ENCODE data around the gene GBP3.
"Not testable (repeated sequence)": the region's sequence is repeated elsewhere in the genome, so short reads cannot be mapped to it uniquely, and the experiment has no call there.

The GBP3 gene, protein sequence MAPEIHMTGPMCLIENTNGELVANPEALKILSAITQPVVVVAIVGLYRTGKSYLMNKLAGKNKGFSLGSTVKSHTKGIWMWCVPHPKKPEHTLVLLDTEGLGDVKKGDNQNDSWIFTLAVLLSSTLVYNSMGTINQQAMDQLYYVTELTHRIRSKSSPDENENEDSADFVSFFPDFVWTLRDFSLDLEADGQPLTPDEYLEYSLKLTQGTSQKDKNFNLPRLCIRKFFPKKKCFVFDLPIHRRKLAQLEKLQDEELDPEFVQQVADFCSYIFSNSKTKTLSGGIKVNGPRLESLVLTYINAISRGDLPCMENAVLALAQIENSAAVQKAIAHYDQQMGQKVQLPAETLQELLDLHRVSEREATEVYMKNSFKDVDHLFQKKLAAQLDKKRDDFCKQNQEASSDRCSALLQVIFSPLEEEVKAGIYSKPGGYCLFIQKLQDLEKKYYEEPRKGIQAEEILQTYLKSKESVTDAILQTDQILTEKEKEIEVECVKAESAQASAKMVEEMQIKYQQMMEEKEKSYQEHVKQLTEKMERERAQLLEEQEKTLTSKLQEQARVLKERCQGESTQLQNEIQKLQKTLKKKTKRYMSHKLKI

DNA sequence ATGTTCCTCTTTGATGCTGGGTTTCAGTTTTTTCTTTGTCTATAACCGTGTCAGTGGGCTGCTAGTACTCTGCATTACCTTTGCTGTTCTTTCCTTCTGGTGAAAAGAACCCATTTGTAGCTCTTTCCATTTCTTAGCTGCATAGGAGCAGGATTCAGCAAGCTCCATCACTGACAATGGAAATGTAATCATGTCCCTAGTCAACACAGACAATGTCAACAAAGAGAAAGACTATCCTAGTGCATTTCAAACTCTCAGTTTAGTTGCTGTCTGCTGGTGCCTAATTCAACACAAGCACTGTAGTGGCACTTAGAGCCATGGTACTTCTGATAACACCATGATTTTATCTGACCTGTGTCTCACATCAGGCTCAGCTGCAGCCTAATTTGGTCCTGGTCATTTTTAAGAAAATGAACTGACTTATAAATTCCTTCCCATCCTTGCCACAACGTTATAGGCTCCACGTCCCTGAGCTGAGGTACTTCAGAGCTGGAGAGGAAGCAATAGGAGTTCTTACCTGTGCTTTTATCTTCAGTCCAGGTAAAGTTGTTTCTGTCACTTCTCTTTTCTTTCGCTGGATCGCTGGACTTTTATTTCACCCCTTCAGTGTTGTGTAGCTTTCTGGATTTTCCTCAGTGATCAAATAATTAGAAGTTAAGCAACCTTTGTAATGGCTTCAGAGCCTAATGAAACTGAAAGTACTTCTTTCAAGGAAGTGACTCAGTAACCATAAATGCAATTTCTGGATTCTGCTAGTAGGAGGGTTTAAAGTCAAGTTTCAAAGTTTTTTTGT lies at the start of gene GBP3:
Gene GBP3 (minus strand): TSS at position 700 of the 793 bp plus-strand sequence. CDS start 2,145 bp downstream, outside the sequence.
- peak; percentile 60 for DNase-seq (ENCODE audit: low spot score)

DNA sequence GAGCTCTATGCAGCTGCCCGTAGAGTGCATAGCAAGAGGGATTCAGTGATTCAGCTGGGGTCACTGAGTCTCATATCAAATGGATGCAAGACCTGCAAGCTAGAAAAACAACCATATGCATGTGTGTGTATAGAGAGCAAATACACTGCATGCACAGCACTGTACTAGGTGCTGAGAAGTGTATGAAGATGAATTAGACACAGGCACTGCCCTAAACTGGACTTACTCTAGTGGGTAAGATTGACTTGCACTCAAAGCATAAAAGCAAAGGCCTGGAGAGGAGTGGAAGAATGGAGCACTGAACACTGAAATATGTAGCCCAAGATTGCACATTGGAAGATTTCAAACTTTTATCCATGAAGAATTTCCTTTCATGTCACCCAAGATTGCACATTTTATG lies 47.8 kb upstream of the GBP3 start:
- DNase-seq (ENCODE audit: low spot score) = no peak

DNA sequence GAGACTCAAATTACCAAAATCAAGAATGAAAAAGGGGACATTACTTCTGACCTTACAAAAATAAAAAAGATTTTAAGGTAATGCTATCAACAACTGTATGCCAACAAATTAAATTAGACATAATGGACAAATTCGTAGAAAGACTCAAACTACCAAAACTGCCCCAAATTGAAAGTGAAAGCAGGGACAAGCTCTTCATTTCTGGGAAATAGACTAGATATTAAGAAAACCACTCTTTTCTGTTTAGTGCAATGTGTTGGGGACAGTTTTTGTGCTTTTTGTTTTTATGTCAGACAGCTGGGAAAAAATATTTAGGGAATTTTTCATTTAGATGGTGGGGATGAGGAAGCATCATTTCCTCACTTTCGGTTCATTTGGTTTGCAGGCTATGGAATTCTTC lies 47.3 kb upstream of the GBP3 start:
- DNase-seq (ENCODE audit: low spot score) = peak; percentile 15

DNA sequence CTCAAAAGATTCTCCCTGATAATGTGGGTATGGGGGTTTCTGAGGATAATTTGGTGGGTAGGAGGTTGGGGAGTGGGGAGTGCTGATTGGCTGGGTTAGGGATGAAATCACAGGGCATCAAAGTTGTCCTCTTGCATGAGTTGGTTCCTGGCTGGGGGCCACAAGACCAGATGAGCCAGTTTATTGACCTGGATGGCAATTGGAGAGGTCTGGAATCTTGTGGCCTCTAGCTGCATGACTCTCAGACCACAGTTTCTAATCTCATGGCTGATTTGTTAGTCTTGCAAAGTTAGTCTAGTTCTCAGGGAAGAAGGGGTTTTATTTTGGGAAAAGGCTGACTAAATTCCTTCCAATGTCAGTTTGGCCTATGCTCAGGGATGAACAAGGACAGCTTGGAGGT lies 45.6 kb upstream of the GBP3 start:
- no peak for DNase-seq (ENCODE audit: low spot score)

DNA sequence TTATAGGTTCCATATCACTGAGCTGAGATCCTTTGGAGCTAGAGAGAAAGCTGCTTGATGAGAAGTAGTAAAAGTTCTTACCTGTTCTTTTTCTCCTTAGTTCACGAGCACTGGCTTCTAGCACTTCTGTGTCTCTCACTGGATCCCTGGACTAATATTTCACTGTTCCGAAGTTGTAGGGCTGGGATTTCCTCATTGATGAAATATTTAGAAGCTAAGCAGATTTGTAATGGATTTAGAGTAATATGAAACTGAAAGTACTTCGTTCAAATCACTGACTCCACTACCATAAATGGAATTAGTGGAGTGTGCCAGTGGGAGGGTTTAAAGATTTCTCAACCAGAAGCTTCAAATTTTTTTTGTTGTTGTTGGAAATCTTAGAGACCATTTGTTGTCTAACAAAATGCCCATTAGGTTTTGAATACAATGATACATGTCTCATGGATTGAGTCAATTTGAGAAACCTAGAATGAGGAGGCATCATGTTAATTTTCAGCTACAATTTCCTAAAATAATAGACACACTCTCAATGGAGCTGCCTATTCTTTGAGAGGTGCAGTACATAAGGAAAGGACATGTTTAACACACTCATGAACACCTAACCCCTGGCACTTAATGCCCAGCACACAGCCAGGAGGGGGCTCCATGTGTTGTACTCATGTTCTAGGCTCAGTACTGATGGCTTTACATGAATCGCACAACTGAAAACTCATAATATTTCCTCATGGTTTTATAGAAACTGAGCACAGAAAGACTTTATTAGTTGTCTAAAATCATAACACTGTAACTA lies 42.6 kb upstream of the GBP3 start, which contains the start of gene GBP1:
Gene GBP1 (minus strand): TSS at position 130 of the 790 bp plus-strand sequence. CDS start 1,974 bp downstream, outside the sequence.
- peak; percentile 56 for DNase-seq (ENCODE audit: low spot score)

DNA sequence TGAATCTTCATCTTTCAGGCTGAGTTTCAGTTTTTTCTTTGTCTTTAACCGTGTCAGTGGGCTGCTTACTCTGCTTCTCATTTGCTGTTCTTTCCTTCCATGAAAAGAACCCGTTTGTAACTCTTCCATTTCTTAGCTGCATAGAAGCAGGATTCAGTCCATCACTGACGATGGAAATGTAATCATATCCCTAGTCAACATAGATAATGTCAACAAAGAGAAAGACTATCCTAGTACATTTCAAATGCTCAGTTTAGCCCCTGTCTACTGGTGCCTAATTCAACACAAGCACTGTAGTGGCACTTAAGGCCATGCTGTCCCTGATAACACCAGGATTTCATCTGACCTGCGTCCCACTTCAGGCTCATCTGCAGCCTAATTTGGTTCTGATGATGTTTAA lies 42.0 kb upstream of the GBP3 start:
- DNase-seq (ENCODE audit: low spot score) = no peak

DNA sequence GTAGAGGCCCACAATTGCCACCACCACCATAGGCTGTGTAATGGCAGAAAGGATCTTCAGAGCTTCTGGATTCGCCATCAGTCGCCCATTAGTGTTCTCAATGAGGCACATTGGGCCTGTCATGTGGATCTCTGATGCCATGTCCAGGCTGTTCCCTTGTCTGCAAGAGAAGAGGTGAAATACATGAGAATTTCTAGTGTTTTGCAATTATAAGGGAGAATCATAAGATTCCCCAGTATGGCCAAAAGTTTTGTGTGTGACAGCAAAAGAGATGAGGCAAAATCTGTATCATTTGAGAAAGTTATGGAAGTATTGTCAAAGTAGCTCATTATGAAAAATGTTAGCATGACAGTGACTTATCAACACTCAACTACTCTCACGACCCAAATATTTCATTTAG lies 40.4 kb upstream of the GBP3 start:
- no peak for DNase-seq (ENCODE audit: low spot score)

DNA sequence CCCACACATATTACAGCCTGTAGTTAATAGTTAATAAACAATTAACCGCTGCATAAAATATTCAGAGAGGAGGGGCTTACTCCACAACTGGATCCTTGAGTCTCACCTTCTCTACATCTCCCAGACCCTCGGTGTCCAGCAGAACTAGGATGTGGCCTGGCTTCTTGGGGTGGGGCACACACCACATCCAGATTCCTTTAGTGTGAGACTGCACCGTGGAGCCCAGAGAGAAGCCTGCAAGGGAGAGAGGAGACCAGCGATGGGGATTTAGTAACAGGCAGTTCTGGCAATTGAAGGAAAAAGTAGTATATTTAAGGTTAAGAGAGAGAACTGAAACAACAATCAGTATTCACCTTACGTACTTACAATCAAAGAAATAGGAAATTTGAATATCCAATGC lies 37.4 kb upstream of the GBP3 start:
- no peak for DNase-seq (ENCODE audit: low spot score)

DNA sequence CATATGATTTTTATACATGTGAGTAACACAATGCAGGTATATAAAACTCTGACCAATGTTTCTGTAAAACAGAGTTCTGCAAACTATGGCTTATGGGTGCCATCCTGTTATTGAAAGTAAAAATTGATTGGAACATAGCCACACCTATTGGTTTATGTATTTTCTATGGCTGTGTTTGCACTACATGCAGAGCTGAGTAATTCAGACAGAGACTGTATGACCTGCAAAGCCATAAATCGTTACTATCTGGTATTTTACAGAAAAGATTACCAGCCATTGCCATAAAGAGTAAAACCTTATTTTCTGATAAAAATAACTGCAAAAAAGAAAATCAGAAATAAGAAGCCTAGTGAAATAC lies 29.3 kb upstream of the GBP3 start:
- no peak for DNase-seq (ENCODE audit: low spot score)

DNA sequence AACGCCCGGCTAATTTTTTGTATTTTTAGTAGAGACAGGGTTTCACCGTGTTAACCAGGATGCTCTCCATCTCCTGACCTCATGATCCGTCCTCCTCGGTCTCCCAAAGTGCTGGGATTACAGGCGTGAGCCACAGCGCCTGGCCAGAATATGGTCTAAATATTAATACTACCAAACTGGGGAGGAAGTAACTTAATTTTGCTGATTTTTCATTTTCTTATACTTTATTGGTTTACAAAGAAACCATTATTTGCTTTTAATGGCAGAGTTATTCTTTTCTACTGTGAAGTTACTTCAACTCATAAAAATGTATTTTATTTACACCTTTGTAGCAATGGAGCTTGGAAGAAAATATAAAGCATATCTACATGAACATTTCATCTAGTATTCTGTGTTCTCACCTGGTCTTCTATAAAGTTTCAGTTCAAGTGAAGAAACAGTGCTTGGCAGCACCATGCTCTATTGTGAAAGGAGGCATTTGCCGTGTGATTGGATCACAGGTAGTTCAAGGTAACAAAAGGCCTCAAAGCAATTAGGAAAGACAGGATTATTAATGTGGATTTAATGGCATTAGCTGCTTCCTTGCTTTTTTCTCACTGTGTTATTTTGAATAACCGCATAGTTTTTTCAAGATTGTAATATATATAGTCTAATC lies 28.8 kb upstream of the GBP3 start:
- no peak for DNase-seq (ENCODE audit: low spot score)

DNA sequence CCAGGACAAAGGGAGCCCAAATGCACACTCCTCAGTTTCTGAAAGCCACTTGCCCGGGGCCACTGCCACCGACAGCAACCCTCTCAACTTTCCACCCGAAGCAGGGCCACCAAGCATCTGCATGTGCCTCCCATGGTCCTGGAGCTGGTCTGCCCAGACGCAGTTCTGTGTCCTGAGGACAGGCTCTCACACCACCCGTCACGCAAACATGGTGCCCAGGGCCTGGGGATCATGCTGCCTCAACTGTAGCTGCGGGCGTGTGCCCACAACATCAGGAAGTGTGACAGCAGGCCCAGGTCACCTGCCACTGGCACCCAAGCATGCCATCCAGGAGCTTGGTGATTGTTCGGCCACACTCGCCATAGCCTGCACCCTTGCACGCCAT lies 28.0 kb upstream of the GBP3 start:
- no peak for DNase-seq (ENCODE audit: low spot score)

DNA sequence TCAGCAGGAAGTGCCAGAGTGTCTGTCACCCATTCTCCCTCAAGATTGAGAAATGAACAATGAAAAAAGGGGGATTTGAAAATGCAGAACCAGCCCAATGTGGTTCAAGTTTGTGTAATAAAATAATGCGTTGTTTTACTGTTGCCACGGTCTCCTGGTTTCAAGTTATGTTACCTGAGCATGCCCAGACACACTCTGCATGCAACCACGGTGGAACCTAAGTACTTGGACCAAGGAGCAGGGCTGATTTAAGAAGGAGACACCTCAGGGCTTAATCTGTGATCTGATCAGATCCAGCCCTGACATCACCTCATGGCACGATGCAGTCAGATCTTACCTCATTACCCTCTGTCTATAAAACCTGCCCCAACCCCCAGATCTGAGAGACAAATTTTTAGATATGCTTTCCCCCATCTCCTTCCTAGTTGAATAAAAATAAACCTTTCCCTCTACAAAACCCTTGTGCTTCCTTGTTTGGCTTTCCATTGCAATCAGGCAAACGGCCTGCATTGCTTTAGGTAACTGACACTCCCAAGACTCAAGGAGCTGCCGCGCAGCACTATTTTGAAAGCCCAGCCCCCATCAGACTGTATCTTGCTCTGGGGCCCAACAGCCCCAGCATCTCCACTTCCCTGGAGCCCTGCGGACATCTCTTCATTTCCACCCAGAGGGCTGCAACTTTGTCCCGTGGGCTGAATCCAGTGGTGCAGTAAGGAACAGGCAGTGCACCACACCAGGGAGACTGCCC lies 27.4 kb upstream of the GBP3 start:
- not testable (repeated sequence) for DNase-seq (ENCODE audit: low spot score)

DNA sequence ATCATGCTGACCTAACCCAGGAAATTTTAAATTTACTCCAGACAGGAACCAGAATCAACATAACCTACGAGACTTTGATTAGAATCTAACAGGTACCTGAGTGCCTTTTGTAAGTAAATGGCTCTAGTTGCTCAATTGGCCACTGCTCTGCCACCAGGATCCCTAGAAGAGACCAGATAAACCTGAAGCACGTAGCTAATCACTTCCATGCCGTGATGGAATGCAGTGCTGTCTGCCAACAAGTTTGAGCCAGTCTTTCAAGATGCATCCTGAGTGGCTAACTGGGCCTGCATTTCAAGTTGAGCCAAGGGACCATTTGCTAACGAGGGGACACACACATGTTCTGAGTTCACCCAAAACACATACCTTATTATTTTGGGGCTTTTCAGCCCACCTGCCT lies 26.5 kb upstream of the GBP3 start:
- DNase-seq (ENCODE audit: low spot score) = not testable (repeated sequence)

DNA sequence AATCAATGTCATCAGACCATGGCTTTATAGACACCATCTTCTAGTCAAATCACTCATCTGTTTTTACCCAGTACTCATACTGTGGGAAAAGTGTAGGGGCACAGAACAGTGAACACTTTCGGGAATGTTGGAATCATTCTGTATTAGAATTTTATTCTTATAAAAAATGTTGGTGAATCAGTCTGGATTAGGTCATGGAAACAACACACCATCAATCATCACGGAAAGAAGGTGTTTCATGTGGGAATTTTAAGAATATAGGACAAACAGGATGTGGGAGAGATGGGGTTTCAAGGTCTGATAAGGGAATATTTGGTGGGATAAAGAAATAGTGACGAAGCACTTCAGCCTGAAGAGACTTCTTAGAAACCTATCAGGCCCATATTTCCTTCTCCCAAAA lies 25.1 kb upstream of the GBP3 start:
- DNase-seq (ENCODE audit: low spot score) = no peak

DNA sequence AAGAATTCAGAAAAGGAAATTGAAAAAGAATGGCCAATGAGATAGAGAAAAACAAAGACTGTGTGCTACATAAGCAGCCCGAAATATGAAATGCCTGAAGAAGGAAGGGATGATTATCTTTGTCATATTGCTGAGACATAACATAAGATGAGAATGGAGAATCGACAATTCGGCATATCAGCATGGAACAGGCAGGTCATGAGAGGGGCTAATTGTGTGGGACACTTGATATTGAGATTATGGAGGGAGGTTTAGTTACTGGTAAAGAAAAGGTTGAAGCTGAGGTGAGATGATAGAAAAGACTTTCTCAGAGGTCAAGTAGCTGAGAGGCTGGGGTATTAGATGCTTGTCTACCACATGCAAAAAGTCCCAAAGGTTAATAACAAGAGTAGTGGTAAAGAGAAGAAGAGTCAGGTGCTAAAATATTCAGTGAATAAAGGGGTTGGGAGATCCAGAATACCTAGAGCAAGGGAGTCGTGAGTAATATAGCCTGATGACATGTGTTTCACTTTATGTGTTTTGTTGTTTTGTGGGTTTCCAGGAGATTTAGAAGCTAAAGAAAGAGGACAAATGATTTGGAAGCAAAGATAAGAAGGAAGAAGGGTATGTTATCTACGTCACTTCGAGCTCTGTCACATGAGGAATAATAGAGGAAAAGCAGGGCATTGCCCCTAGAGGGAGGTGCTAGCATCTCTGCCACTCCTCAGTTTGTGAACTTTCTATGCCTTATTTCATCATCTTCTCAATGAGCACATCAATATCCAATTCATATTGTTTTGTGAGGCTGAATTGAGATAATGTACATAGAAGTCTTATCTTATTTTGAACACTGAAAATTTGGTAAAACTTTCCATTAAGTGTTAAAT lies 23.9 kb upstream of the GBP3 start:
- DNase-seq (ENCODE audit: low spot score) = peak; percentile 64

DNA sequence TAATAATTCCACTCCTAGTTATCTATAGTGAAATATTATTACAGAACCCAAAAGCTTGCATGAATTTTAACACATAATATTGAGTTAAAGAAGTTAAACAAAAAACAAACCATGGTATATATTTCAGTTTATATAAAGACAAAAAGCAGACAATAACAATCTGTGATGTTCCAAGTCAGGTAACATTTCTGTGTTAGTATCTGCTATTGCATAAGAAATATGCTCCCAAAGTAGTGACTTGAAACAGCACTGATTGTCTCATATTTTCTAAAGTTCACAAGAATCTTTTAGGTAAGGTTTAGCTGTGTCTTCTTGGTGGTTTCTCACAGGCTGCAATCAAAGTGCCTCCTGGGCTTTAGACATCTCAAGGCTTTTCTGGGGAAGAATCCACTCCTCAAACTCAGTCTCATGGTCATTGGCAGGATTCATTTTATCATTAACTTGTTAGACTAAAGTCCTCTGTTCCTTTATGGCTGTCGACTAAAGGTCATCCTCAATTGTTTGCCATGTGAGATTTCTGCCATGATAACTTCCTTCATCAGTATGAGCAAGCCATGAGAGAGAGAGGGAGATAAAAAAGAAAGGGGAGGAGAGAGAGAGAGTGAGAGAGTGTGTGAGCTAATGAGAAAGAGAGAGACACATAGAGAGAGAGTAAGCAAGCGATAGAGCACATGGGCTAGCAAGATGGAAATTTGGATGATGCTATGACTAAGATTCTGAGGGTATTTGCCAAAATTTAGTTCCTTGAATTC lies 22.5 kb upstream of the GBP3 start:
- no peak for DNase-seq (ENCODE audit: low spot score)

DNA sequence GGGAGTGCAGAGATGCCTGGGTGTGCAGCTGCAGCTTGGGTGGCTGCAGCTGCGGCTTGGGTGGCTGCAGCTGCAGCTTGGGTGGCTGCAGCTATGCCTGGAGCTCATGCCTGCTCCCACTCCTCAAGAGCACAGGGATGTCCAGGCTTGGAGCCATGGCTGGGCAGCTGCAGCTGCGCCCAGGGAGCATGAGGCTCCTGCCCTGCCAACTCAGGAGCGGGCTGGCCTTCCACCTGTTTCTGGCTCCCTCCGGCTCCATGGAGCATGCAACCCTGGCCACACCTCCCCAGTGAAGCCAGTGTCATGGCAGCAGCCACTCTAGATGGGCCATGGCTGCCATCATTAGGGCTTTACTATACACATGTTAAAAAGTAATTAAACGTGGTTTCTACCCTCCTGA lies 21.3 kb upstream of the GBP3 start:
- DNase-seq (ENCODE audit: low spot score) = no peak

DNA sequence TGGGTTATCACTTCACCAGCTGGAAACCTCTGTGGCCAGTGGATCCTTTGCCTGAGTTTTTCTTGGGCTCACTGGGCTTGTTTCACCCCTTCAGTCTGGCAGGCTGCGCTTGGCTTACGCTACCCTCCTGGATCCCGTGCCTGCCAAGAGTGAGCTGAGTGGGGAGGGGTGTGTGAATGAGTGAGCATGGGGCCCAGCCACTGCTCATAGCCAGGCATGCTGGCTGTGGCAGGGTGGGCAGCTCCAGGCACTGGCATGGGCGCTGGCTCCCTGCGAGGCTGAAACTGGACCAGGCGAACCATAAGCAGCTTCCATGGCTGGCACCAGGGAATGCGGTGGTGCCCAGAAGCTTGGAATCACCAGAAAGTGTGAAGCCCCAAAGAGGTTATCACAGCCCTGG lies 19.8 kb upstream of the GBP3 start:
- no peak for DNase-seq (ENCODE audit: low spot score)

DNA sequence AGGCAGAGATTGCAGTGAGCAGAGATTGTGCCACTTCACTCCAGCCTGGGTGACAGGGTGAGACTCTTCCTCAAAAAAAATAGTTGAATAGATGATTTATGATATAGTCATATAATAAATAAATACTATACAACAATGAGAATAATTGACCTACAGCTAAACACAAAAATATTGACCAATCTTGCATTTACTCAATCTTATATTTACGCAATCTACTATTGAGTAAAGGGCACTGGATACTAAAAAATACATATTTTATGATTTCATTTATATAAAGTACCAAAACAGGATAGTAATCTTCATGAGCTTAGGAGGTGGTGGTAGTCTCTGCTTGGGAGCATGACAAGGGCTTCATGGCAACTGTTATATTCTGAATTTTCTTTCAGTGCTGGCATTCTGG lies 19.1 kb upstream of the GBP3 start:
- DNase-seq (ENCODE audit: low spot score) = no peak

Data from activated CD4-positive, alpha-beta T cell treated with anti-CD3 and anti-CD28 coated beads, Interleukin-2, Interleukin-4, amounts not matched to agents 100 ng/mL and 50 ng/mL, durations not matched to agents 16 hours and 8 hours (primary cell).